B cell (primary cell): ENCODE measurements around the gene SSTR1. TPM values are rescaled to one million over a fixed set of nuclear protein-coding genes. Genes with fewer than 3 reads are reported as not detected.

Experiments used
- ATAC-seq: fragments of 200-7000 bp; cut with Tn5 transposase; one replicate; pipeline ENCODE4 v1.10.0; 2021; ENCODE audit warnings: low read depth, mild to moderate bottlenecking, moderate number of reproducible peaks, moderate library complexity
- CTCF ChIA-PET: fragments of 350-600 bp; sonication (Branson Sonifier 250); formaldehyde crosslinking; loops from one replicate; lab custom pipeline; 2021; ENCODE audit warnings: antibody characterized with exemption, inconsistent platforms; lab: Charles Lee
- POLR2A ChIA-PET: fragments of 350-600 bp; sonication (Branson Sonifier 250); formaldehyde crosslinking; loops from one replicate; lab custom pipeline; 2021; ENCODE audit warnings: antibody characterized with exemption; lab: Charles Lee
- DNase-seq: peaks from one replicate; pipeline ENCODE4 v3.0.0; 2013
- H2AFZ ChIP-seq: 2 replicates; pipeline ENCODE4 v1.6.1; 2012; ENCODE audit warnings: mild to moderate bottlenecking, low read depth, low read length; ENCODE audit not compliant: insufficient read depth, poor library complexity, severe bottlenecking
- H3K27ac ChIP-seq, 2 donors: 1 replicate in 1 of 2; 2 replicates in 1 of 2; pipeline ENCODE4 v1.5.1; 2012 to 2013; ENCODE audit warnings: low read length in 2 of 2, mild to moderate bottlenecking in 2 of 2, moderate library complexity in 1 of 2
- H3K27me3 ChIP-seq, 4 experiments: fragments of 200-600 bp in 1 of 4; sonication (generic) in 1 of 4; replicated peaks in 1 of 4; 1 replicate in 2 of 4; 2 replicates in 2 of 4; pipeline versions ENCODE4 v1.6.1 to v1.7.0; 2013 to 2016; ENCODE audit warnings: low read length in 3 of 4, mild to moderate bottlenecking in 2 of 4, mixed read lengths in 1 of 4, moderate library complexity in 1 of 4; ENCODE audit not compliant: insufficient read depth in 4 of 4, control insufficient read depth in 3 of 4; ENCODE audit errors: control extremely low read depth in 1 of 4
- H3K36me3 ChIP-seq, 2 experiments: replicated peaks in 1 of 2; 1 replicate in 1 of 2; 2 replicates in 1 of 2; pipeline versions ENCODE4 v1.6.1 to v1.7.1; 2013; ENCODE audit warnings: low read length in 1 of 2; ENCODE audit not compliant: insufficient read depth in 2 of 2, control insufficient read depth in 1 of 2; ENCODE audit errors: control extremely low read depth in 1 of 2, extremely low read depth in 1 of 2
- H3K4me1 ChIP-seq, 2 donors: fragments of 200-600 bp in 1 of 2; sonication (generic) in 1 of 2; 1 replicate in 1 of 2; 2 replicates in 1 of 2; pipeline versions ENCODE4 v1.5.1 to v1.6.1; 2013 to 2017; ENCODE audit warnings: low read length in 2 of 2; ENCODE audit not compliant: control insufficient read depth in 2 of 2, insufficient read depth in 2 of 2
- H3K4me2 ChIP-seq: replicated peaks from 2 replicates; pipeline ENCODE3; 2012; ENCODE audit warnings: mild to moderate bottlenecking, low read depth, low read length; ENCODE audit not compliant: poor library complexity, severe bottlenecking
- H3K4me3 ChIP-seq, 5 experiments: fragments of 200-600 bp in 1 of 5; sonication (generic) in 1 of 5; 1 replicate in 3 of 5; 2 replicates in 2 of 5; pipeline versions ENCODE4 v1.5.1 to v1.7.0; 2011 to 2016; ENCODE audit warnings: low read length in 4 of 5, mild to moderate bottlenecking in 4 of 5, low read depth in 2 of 5, control low read depth in 1 of 5, moderate library complexity in 1 of 5; ENCODE audit not compliant: insufficient read depth in 1 of 5; ENCODE audit errors: control extremely low read depth in 1 of 5, extremely low read depth in 1 of 5
- H3K79me2 ChIP-seq: fragments of 200-600 bp; sonication (generic); one replicate; pipeline ENCODE4 v1.6.0; 2016; ENCODE audit warnings: low read length; ENCODE audit not compliant: control insufficient read depth, insufficient read depth
- H3K9ac ChIP-seq: fragments of 200-600 bp; sonication (generic); 2 replicates; pipeline ENCODE4 v1.6.1; 2017; ENCODE audit warnings: mild to moderate bottlenecking, low read length, moderate library complexity
- H3K9me3 ChIP-seq, 3 donors: one replicate each; pipeline versions ENCODE4 v1.6.1 to v1.7.1; 2013; ENCODE audit warnings: low read length in 2 of 3; ENCODE audit not compliant: control insufficient read depth in 2 of 3, insufficient read depth in 1 of 3; ENCODE audit errors: control extremely low read depth in 1 of 3
- H4K20me1 ChIP-seq: 2 replicates; pipeline ENCODE4 v1.6.0; 2012; ENCODE audit warnings: mild to moderate bottlenecking, low read length; ENCODE audit not compliant: insufficient read depth, control insufficient read depth, poor library complexity, severe bottlenecking
- H3K27ac Mint-ChIP-seq: one replicate; pipeline ENCODE4 v1.8.0; 2021; ENCODE audit warnings: mixed read lengths
- H3K27me3 Mint-ChIP-seq: one replicate; pipeline ENCODE4 v1.8.0; 2021; ENCODE audit warnings: mixed read lengths
- H3K4me1 Mint-ChIP-seq: one replicate; pipeline ENCODE4 v1.8.0; 2021; ENCODE audit warnings: mixed read lengths
- H3K4me3 Mint-ChIP-seq: one replicate; pipeline ENCODE4 v1.8.0; 2021; ENCODE audit warnings: mixed read lengths
- H3K9me3 Mint-ChIP-seq: one replicate; pipeline ENCODE4 v1.8.0; 2022; ENCODE audit warnings: mixed read lengths; ENCODE audit not compliant: insufficient read depth
- EZH2 ChIP-seq: IDR thresholded peaks from 2 replicates; pipeline ENCODE4 v1.6.1; 2012; ENCODE audit warnings: borderline replicate concordance, low read depth, mild to moderate bottlenecking, moderate library complexity, low read length; ENCODE audit not compliant: insufficient read depth, poor library complexity, severe bottlenecking
- WGBS: methylation state at CpG from one replicate; pipeline ENCODE4 v1.1.5; 2013; ENCODE audit warnings: missing lambda C conversion rate; ENCODE audit not compliant: insufficient coverage; 5-methylcytosine and 5-hydroxymethylcytosine counted together
- intact Hi-C: fragments of 100-400 bp; cut with micrococcal nuclease; formaldehyde crosslinking; loops from one replicate; pipeline ENCODE4 v1.10.0; 2022
- polyA plus RNA-seq: library from polyadenylated mRNA; depleted of rRNA; stranded (reverse); fragments of >200 nt; gene quantifications from 2 replicates; pipeline ENCODE4 v1.2.3, GENCODE V29; 2012
- total RNA-seq, 2 donors: library from RNA; stranded (reverse); fragments of 120-200 nt in 1 of 2; gene quantifications; 1 replicate in 1 of 2; 2 replicates in 1 of 2; pipeline versions ENCODE4 v1.2.3 to v1.2.4, GENCODE V29; 2013 to 2022
- TF ChIP-seq, protein P1 (sequence below): fragments of 200-600 bp; IDR thresholded peaks from one replicate; pipeline ENCODE4 v1.8.0; 2022; ENCODE audit warnings: antibody characterized with exemption, mild to moderate bottlenecking

The SSTR1 gene
- total and polyA plus RNA-seq, 2 donors (not counting 1 experiment from before 2014, with no cell fraction given), result not detected

GRCh38 chr14:38250331-38250730 lies 42.6 kb downstream of the SSTR1 start:
- intact Hi-C loops, result no loop called here
- H3K27ac ChIP-seq, result no peak overlapping the region
- peaks cover 0 to 3% (median 0%) of the 10 kb centered on the region in 3 donors for H3K9me3 ChIP-seq
- no peak overlapping the region for H3K27ac Mint-ChIP-seq
- H3K27me3 ChIP-seq, result peaks cover 0 to 9% (median 6%) of the 10 kb centered on the region in 4 experiments
- no peaks in the 10 kb centered on the region for H3K9me3 Mint-ChIP-seq
- H3K36me3 ChIP-seq, result no peaks in the 10 kb centered on the region
- no peak overlapping the region for H2AFZ ChIP-seq
- ATAC-seq (no peak), DNase-seq (no peak)
- peaks cover 2% of the 10 kb centered on the region for H3K4me1 Mint-ChIP-seq
- no peak overlapping the region for H3K4me3 ChIP-seq
- TF ChIP-seq EZH2, result no peak
- TF ChIP-seq, protein P1, sequence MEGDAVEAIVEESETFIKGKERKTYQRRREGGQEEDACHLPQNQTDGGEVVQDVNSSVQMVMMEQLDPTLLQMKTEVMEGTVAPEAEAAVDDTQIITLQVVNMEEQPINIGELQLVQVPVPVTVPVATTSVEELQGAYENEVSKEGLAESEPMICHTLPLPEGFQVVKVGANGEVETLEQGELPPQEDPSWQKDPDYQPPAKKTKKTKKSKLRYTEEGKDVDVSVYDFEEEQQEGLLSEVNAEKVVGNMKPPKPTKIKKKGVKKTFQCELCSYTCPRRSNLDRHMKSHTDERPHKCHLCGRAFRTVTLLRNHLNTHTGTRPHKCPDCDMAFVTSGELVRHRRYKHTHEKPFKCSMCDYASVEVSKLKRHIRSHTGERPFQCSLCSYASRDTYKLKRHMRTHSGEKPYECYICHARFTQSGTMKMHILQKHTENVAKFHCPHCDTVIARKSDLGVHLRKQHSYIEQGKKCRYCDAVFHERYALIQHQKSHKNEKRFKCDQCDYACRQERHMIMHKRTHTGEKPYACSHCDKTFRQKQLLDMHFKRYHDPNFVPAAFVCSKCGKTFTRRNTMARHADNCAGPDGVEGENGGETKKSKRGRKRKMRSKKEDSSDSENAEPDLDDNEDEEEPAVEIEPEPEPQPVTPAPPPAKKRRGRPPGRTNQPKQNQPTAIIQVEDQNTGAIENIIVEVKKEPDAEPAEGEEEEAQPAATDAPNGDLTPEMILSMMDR, result no peak
- peaks cover 0 to 2% of the 10 kb centered on the region in 2 donors for H3K4me1 ChIP-seq
- no peaks in the 10 kb centered on the region for H3K79me2 ChIP-seq
- no peaks in the 10 kb centered on the region for H4K20me1 ChIP-seq
- no peak overlapping the region for H3K9ac ChIP-seq
- H3K4me2 ChIP-seq, result no peak overlapping the region
- H3K4me3 Mint-ChIP-seq, result no peak overlapping the region
- ChIA-PET POLR2A (no interaction called here), CTCF (no interaction called here)
- H3K27me3 Mint-ChIP-seq, result peaks cover 7% of the 10 kb centered on the region

DNA sequence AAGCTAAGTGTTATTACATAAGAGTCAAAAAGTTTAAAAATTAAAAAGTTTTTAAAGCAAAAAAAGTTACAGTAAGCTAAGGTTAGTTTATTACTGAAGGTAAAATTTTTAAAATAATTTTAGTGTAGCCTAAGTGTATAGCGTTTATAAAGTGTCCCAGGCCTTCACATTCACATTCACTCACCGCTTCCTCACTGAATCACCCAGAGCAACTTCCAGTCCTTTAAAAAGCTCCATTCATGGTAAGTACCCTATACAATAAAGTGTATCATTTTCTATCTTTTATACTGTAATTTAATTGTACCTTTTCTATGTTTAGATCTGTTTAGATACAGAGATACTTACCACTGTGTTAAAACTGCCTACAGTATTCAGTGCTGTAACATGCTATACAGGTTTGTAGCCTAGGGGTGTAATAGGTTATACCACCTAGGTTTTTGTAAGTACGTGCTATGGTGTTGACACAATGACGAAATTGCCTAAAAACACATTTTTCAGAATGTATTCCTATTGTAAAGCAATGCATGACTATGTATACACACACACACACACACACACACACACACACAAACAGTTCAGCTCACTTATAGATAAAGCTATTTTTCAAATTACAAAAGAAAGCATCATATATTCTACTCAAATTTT lies 44.5 kb downstream of the SSTR1 start:
- H3K4me3 ChIP-seq, result no peak overlapping the region
- peaks cover 0 to 3% of the 10 kb centered on the region in 2 donors for H3K4me1 ChIP-seq
- H3K27me3 ChIP-seq, result peaks cover 0 to 18% (median 8%) of the 10 kb centered on the region in 4 experiments
- no peak overlapping the region for H3K27ac ChIP-seq
- H3K4me2 ChIP-seq, result no peak overlapping the region
- H2AFZ ChIP-seq, result no peak overlapping the region
- H4K20me1 ChIP-seq, result no peaks in the 10 kb centered on the region
- no CpG with 5 or more reads among the region's 4 CpGs for WGBS
- no peak overlapping the region for H3K9ac ChIP-seq
- H3K9me3 Mint-ChIP-seq, result no peaks in the 10 kb centered on the region
- peaks cover 15% of the 10 kb centered on the region for H3K27me3 Mint-ChIP-seq
- no peak for ATAC-seq
- TF ChIP-seq EZH2, result no peak
- TF ChIP-seq, protein P1, result no peak
- H3K4me1 Mint-ChIP-seq, result peaks cover 7% of the 10 kb centered on the region
- ChIA-PET CTCF (no interaction called here), POLR2A (no interaction called here)
- H3K79me2 ChIP-seq, result no peaks in the 10 kb centered on the region
- no peaks in the 10 kb centered on the region for H3K36me3 ChIP-seq
- intact Hi-C loops, result no loop called here
- no peak overlapping the region for H3K27ac Mint-ChIP-seq
- no peak overlapping the region for H3K4me3 Mint-ChIP-seq
- no peak for DNase-seq
- peaks cover 0 to 3% (median 0%) of the 10 kb centered on the region in 3 donors for H3K9me3 ChIP-seq
